Neuron (in vitro differentiated cells): ENCODE measurements around the gene NEK6.

Experiments used
- H2AFZ ChIP-seq: one replicate; pipeline ENCODE4 v1.6.1; 2013; ENCODE audit warnings: low read depth, mild to moderate bottlenecking, inconsistent platforms, low read length, moderate library complexity
- H3K27me3 ChIP-seq: one replicate; pipeline ENCODE4 v1.6.1; 2013; ENCODE audit warnings: low read length; ENCODE audit not compliant: insufficient read depth
- H3K36me3 ChIP-seq: one replicate; pipeline ENCODE4 v1.6.1; 2013; ENCODE audit warnings: low read length; ENCODE audit not compliant: insufficient read depth
- H3K4me1 ChIP-seq: one replicate; pipeline ENCODE4 v1.6.1; 2013; ENCODE audit warnings: low read length; ENCODE audit not compliant: insufficient read depth
- H3K4me3 ChIP-seq: 2 replicates; pipeline ENCODE4 v1.5.1; 2013; ENCODE audit warnings: mild to moderate bottlenecking, low read length, moderate library complexity
- H3K9me3 ChIP-seq: one replicate; pipeline ENCODE4 v1.6.1; 2013; ENCODE audit warnings: low read length

NEK6 gene

DNA sequence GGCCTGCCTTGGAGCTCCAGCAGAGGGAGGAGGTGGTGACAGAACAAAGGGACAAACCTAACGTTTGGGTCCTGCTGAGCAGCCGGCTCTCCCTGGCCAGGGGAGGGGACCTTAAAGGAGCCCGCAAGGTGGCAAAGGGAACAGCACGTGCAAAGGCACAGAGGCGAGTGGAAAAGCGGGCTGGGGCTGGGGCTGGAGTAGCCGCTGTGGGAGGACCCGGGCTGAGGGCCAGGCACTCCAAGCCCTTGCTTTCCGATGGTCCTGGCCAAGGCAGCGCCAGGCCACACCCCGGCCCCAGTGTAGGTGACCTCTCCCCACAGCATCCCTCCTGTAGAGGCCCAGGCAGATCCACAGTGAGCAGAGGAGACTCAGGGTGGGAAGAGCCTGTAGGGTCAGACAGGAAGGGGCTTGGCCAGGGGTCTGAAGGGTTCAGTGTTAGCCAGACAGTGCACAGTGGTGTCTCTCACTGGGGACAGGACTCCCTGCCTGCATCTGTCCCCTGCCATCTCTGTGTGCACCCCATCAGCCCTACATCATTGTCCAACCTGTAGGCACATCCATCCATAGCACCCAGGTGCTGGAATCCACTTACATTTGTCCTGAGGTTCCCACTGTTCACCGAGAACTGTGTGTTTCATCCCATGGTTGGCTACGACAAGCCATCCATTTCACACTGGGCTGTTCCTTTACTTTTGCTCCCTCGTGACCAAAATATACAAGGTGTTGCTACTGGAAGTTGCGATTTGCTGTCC lies 77.0 kb downstream of the NEK6 start:
- H3K4me1 ChIP-seq: peaks cover 4% of the 10 kb centered on the region
- H2AFZ ChIP-seq: no peak overlapping the region
- peaks cover 16% of the 10 kb centered on the region for H3K9me3 ChIP-seq
- no peaks in the 10 kb centered on the region for H3K27me3 ChIP-seq
- H3K4me3 ChIP-seq: no peak overlapping the region
- peaks cover 32% of the 10 kb centered on the region for H3K36me3 ChIP-seq

DNA sequence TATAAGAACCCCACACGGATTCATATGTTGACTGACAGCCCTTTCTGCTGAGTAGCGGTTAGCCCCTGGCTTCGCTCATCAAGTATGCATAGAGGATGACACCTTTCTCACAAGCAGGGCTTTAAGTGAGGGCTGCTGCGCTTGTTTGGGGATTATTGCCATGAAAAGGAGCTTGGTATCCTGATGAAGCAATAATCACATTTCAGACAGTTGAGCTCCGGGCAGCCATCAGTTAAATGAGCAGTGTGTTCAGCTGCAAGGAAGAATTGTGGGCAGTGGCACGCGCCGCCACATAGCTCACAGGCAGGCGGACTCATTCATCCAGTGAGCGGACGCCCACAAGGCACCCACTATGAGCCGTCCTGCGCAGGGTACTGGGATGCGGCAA lies 77.6 kb downstream of the NEK6 start:
- no peaks in the 10 kb centered on the region for H3K27me3 ChIP-seq
- H3K9me3 ChIP-seq: peaks cover 16% of the 10 kb centered on the region
- H2AFZ ChIP-seq: no peak overlapping the region
- peaks cover 33% of the 10 kb centered on the region for H3K36me3 ChIP-seq
- no peak overlapping the region for H3K4me3 ChIP-seq
- H3K4me1 ChIP-seq: peaks cover 5% of the 10 kb centered on the region

DNA sequence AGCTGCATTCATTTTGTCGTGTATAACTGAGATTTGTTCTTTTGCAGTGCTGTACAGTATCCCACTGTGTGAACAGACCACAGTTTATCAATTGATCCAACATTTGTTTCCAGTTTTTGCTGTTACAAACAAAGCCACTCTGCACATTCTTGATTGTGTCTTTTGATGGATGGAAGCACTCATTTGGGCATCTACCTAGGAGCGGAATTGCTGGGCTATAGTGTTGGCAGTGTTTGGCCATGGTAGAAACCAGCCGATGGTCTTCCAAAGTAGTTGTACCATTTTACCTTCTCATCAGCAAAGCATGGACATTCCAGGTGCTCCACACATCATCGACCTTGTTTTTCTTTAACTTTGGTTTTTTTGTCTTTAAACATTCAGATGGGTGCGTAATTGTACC lies 79.8 kb downstream of the NEK6 start:
- no peaks in the 10 kb centered on the region for H3K27me3 ChIP-seq
- peaks cover 16% of the 10 kb centered on the region for H3K9me3 ChIP-seq
- peaks cover 35% of the 10 kb centered on the region for H3K36me3 ChIP-seq
- no peak overlapping the region for H3K4me3 ChIP-seq
- H2AFZ ChIP-seq: no peak overlapping the region
- peaks cover 5% of the 10 kb centered on the region for H3K4me1 ChIP-seq

DNA sequence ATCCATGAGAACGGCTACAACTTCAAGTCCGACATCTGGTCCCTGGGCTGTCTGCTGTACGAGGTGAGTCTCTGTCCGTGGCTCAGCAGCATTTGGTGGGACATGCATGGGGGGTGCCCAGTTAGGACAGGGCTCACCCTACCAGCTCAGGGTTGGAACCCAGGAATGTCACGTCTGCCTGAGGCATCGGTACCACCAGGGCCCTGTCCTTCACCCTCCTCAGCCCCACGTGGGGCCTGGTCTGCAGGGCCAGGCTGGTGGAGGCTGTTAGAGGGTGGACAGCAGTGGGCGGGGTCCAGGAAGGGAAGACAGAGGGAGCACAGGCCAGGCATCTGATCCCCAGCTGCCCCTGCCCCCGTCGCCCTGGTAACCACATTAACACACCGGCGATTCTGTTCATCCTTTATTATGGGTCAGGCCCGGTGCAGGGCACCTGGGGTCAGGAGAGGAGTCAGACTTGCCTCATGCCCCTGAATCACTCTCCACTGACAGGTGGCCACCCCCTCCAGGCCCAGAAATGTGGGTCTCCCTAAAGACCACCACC lies 81.9 kb downstream of the NEK6 start:
- Histone ChIP-seq H3K36me3 (peaks cover 37% of the 10 kb centered on the region), H3K4me3 (no peak overlapping the region)

DNA sequence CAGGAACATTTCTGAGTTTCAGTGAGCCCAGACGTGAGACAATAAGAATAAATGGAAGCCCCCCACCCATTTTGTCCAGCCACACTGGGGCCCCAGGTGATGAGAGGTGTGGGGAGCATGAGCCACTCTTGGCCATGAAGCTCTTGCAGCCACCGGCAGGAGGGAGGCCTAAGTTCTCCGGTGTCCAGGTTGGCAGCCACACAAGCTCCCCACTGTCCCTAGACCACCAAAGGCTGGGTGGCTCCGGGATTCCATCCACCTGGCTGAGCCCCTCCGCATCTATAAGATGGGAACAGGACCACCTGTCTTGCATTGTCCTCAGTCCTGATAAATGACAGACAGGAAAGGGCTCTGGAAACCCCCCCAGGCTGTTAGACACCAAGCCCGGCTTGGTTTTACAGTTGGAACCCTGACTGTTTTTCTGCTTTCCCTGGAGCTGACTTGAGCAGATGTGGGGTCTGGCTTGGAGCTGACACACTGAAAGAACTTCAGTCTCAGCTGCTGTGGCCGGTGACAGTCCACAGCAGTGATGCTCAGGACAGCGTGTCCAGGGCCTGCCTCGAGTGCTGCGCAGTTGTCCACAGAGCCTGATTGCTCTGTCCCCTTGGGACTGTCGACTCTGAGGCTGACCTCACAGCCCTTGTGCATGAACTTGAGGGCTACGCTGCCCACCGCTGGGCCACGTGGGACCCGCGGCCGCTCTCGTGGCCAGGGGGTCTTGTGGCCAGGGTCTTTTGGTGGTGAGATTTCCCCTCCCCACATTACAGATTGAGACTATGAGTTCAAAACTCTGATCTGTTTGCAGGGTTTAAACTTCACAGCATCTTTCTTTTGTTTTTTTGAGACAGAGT lies 82.7 kb downstream of the NEK6 start:
- Histone ChIP-seq H3K4me1 (peaks cover 5% of the 10 kb centered on the region), H2AFZ (no peak overlapping the region), H3K9me3 (peaks cover 16% of the 10 kb centered on the region), H3K4me3 (no peak overlapping the region), H3K36me3 (peaks cover 35% of the 10 kb centered on the region), H3K27me3 (no peaks in the 10 kb centered on the region)

More for the DNA sequence above, 81.9 kb downstream of the NEK6 start:
- H3K27me3 ChIP-seq: no peaks in the 10 kb centered on the region
- H3K9me3 ChIP-seq: peaks cover 16% of the 10 kb centered on the region
- H2AFZ ChIP-seq: no peak overlapping the region
- peaks cover 5% of the 10 kb centered on the region for H3K4me1 ChIP-seq

DNA sequence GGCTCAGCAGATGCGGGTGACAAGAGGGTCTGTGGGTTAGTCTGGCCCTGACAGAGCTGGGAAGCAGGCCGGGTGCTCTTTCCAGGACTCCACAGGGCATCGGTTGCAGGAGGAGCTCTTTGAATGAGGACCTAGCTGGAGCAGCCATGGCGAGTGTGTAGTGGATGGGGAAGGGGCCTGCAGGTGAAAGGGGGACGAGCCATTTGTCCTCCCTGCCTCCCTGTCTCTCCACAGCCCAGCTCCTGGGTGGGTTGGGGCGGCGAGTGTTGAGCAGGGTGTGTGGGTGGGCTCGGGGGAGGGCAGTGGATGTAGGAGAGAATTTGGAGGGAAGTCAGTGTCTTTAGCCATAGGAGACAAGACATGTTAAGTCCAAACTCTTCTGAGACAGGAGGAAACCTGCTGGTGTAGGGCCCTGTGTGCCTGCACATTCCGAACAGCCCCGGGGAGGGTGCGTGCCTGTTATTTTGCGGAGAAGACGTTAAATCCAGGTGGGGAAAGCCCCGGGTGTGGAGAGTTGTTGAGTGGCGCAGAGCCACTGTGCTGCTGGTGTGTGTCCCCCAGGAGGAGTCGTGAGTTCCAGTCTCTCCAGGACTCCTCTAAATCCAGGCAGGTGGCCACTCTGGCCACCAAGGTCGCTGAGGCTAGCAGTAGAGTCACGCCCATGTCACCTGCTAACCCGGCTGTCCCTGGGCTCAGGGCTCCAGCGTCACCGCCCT lies 83.9 kb downstream of the NEK6 start:
- H3K27me3 ChIP-seq: no peaks in the 10 kb centered on the region
- peaks cover 35% of the 10 kb centered on the region for H3K36me3 ChIP-seq
- H3K4me3 ChIP-seq: no peak overlapping the region
- peaks cover 10% of the 10 kb centered on the region for H3K9me3 ChIP-seq
- peaks cover 5% of the 10 kb centered on the region for H3K4me1 ChIP-seq
- no peak overlapping the region for H2AFZ ChIP-seq

DNA sequence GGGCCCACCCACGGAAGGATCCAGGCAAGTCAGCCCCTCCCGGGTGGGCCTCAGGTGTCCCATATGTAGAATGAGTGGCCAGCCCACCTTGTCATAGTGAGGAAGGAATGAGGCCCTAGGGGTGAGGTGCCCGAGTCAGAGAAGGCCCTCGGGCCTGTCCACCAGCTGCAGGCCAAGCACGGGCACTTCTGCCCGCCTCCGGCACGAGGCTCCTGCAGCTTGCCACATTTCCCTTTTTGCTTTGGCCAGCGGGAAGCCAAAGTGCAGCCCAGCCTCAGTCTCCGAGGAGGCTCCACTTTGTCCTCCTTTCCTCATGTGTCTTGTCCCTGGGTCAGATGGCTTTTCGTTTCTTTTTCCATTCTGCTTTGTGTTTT lies 84.6 kb downstream of the NEK6 start:
- peaks cover 5% of the 10 kb centered on the region for H3K9me3 ChIP-seq
- peaks cover 5% of the 10 kb centered on the region for H3K4me1 ChIP-seq
- H3K27me3 ChIP-seq: no peaks in the 10 kb centered on the region
- H3K36me3 ChIP-seq: peaks cover 29% of the 10 kb centered on the region
- H2AFZ ChIP-seq: no peak overlapping the region
- no peak overlapping the region for H3K4me3 ChIP-seq

DNA sequence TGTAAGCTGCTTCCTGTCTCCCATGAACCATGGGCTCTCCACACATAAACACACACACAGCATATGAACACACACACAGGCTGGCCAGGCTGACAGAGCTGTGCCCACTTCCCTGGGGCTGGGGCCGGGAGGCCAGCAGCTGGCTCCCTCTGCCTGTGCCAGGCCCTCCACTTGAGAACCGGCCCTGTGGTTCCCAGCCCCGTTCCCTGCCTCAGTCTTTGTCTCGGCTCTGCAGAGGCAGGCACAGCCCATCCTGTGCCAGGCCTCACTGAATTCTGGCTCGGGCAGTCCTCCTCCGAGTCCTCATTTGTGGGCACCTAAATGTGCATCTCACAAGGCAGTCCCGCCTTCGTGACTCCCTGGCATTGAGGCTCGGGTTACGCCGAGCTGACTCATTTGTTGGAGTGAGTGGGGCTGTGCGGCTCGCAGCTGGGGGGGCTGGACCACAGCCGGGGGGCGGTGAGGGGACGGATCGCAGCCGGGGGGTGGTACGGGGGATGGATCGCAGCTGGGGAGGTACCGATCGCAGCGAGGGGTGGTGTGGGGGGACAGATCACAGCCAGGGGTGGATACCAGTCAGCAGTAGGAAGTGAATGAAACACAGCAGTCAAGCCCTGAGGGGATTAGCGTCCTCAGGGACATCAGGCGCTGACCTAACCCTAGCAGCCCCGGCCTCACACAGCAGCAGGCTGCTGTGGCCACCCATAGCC lies 85.2 kb downstream of the NEK6 start:
- peaks cover 5% of the 10 kb centered on the region for H3K4me1 ChIP-seq
- no peak overlapping the region for H3K4me3 ChIP-seq
- H3K27me3 ChIP-seq: no peaks in the 10 kb centered on the region
- no peaks in the 10 kb centered on the region for H3K9me3 ChIP-seq
- no peak overlapping the region for H2AFZ ChIP-seq
- peaks cover 30% of the 10 kb centered on the region for H3K36me3 ChIP-seq

DNA sequence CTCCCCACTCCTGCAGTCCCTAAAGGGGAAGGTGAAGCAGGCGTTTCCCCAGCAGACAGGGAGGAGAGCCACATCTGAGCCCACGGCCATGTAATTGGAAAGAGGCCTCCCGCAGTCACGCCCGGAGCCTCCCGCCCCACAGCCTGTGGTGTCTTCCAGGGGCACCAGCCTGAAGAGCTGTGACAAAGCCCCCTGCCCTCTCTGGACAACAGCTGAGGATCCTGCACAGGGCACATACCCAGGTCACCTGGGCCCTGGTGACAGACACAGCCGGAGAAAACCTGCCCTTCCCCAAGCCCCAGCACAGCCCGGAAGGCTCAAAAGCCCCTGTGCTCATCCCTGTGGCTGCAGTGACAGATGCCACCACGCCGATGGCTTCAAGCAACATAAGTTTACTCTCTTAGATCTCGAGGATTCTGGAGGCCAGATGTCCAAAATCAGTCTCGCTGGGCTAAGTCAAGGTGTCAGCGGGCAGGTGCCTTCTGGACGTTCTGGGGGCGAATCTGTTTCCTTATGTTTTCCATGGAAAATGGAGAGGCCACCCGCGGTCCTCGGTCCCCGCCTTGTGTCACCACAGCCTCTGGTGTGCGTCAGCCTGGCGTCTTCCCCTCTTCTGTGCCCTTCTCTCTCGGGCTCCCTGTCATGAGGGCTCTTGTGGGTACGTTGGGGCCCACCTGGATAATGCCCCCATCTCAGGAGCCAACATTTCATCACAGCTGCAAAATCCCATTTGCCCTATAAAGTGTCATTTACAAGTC lies 86.0 kb downstream of the NEK6 start:
- Histone ChIP-seq H2AFZ (no peak overlapping the region), H3K36me3 (peaks cover 33% of the 10 kb centered on the region), H3K4me1 (peaks cover 5% of the 10 kb centered on the region), H3K27me3 (no peaks in the 10 kb centered on the region), H3K4me3 (no peak overlapping the region), H3K9me3 (no peaks in the 10 kb centered on the region)

DNA sequence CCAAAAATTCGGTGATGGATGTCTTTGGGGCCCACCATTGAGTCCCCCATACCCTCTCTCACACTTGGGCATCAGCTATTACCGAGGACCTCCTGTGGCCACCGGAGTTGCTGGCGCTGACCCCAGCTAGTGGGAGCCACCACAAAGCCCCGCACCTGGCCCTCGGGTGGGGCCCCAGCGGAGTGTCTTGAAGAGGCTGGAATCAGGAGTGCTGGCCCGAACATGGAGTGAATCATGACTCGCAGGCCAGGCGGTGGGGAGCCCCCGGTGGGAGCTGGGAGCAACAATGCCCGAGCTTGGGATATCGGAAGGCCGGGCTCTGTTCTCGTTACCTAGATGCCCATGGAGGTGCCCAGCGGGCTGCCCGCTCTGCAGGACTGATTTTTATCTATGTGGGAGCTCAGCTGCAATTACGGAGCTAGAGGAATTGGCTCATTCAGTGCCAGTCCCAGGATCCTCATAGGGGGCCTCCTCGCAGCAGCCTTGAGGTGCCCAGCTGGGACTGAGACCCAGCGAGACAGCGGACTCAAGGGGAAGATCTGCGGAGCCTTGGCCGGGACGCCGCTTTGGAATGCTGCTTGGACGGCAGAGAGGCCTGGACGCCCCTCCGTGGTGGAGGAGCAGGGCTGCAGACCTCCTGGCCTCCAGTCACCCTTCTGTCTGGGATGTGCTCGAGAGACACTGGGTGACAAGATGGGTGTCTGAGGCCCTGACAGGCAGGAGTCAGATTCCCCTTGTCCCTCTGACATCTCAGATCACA lies 86.7 kb downstream of the NEK6 start:
- peaks cover 6% of the 10 kb centered on the region for H3K4me1 ChIP-seq
- no peak overlapping the region for H2AFZ ChIP-seq
- H3K27me3 ChIP-seq: no peaks in the 10 kb centered on the region
- H3K36me3 ChIP-seq: peaks cover 38% of the 10 kb centered on the region
- H3K9me3 ChIP-seq: no peaks in the 10 kb centered on the region
- no peak overlapping the region for H3K4me3 ChIP-seq

DNA sequence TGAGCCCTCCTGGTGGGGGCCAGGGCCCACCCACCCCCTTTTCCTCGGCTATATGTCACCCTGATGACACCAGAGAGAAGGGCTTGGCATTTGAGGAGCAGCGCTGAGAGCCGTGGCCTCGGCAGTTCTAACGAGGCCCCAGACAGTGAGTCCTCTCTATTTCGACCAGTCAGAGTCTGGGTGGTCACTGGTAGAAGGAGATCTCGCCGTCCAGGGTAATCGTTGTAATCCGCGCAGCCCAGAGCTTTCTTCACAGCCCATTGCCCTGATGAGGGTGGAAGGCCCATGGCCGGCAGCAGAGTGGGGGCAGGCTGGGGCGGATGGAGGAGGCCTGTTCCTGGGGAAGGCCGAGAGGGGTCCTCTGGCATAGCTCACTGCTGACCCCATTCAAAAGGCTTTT lies 87.3 kb downstream of the NEK6 start:
- no peak overlapping the region for H3K4me3 ChIP-seq
- H3K9me3 ChIP-seq: no peaks in the 10 kb centered on the region
- H2AFZ ChIP-seq: no peak overlapping the region
- H3K4me1 ChIP-seq: peaks cover 9% of the 10 kb centered on the region
- H3K36me3 ChIP-seq: peaks cover 38% of the 10 kb centered on the region
- no peaks in the 10 kb centered on the region for H3K27me3 ChIP-seq
